Upper lobe of left lung (tissue), 4 donors: Measurements from ENCODE around the gene SLC7A6.

ENCODE experiments used
- CTCF ChIP-seq, 6 experiments: fragments of 450-650 bp in 4 of 6; fragments of 200-600 bp in 2 of 6; sonication (generic) in 2 of 6; IDR thresholded peaks; one replicate each; pipeline ENCODE4 v1.5.1; 2016 to 2019; ENCODE audit warnings: antibody characterized with exemption in 6 of 6
- EP300 ChIP-seq, 4 donors: sonication (generic); formaldehyde crosslinking; IDR thresholded peaks; one replicate each; pipeline ENCODE4 v1.5.1; 2017; ENCODE audit warnings: antibody characterized with exemption in 4 of 4, control low read depth in 2 of 4
- POLR2A ChIP-seq, 4 donors: fragments of 450-650 bp; IDR thresholded peaks; one replicate each; pipeline ENCODE4 v1.5.1; 2016 to 2017; ENCODE audit warnings: antibody characterized with exemption in 4 of 4, mild to moderate bottlenecking in 2 of 4

GRCh38 chr16:68233835-68234187 is 30.5 kb upstream of the SLC7A6 start:
- TF ChIP-seq POLR2A (IDR thresholded peaks at IDR 0.05), result no peak
- no peak for TF ChIP-seq CTCF (IDR thresholded peaks at IDR 0.05)
- TF ChIP-seq EP300 (IDR thresholded peaks at IDR 0.05), result no peak
